CD4-positive, alpha-beta T cell (primary cell): ENCODE measurements around the gene TPCN2. TPM values are rescaled to one million over a fixed set of nuclear protein-coding genes. Genes with fewer than 3 reads are reported as not detected.

Experiments
- ATAC-seq: fragments of 200-7000 bp; cut with Tn5 transposase; one replicate; pipeline ENCODE4 v1.10.0; 2022; ENCODE audit warnings: mild to moderate bottlenecking; ENCODE audit not compliant: poor library complexity
- CTCF ChIA-PET: fragments of 350-600 bp; sonication (Branson Sonifier 250); formaldehyde crosslinking; loops from one replicate; lab custom pipeline; 2021; ENCODE audit warnings: antibody characterized with exemption, inconsistent platforms; lab: Charles Lee
- POLR2A ChIA-PET: fragments of 350-600 bp; sonication (Branson Sonifier 250); formaldehyde crosslinking; loops from one replicate; lab custom pipeline; 2021; ENCODE audit warnings: antibody characterized with exemption, inconsistent platforms; lab: Charles Lee
- DNase-seq, 14 experiments: peaks; one replicate each; pipeline ENCODE4 v3.0.0-alpha.2; 2013 to 2020; ENCODE audit warnings: mixed read lengths in 2 of 14
- H3K27ac ChIP-seq, 2 donors: one replicate each; pipeline versions ENCODE4 v1.5.1 to v1.7.0; 2013; ENCODE audit warnings: low read length in 2 of 2, low read depth in 1 of 2, mild to moderate bottlenecking in 1 of 2
- H3K27me3 ChIP-seq, 2 experiments: 1 replicate in 1 of 2; 2 replicates in 1 of 2; pipeline versions ENCODE4 v1.6.1 to v1.7.0; 2013; ENCODE audit warnings: low read length in 2 of 2, control low read depth in 1 of 2, mild to moderate bottlenecking in 1 of 2, moderate library complexity in 1 of 2; ENCODE audit not compliant: insufficient read depth in 2 of 2, control insufficient read depth in 1 of 2
- H3K36me3 ChIP-seq: one replicate; pipeline ENCODE4 v1.6.1; 2013; ENCODE audit warnings: low read length, control low read depth; ENCODE audit not compliant: insufficient read depth
- H3K4me1 ChIP-seq: one replicate; pipeline ENCODE4 v1.6.1; 2013; ENCODE audit warnings: low read length, control low read depth; ENCODE audit not compliant: insufficient read depth
- H3K4me3 ChIP-seq: one replicate; pipeline ENCODE4 v1.5.1; 2013; ENCODE audit warnings: mild to moderate bottlenecking, low read length, moderate library complexity
- H3K9me3 ChIP-seq, 2 experiments: 1 replicate in 1 of 2; 2 replicates in 1 of 2; pipeline versions ENCODE4 v1.6.1 to v1.7.0; 2013; ENCODE audit warnings: low read length in 2 of 2, mild to moderate bottlenecking in 2 of 2, control low read depth in 1 of 2, moderate library complexity in 1 of 2; ENCODE audit not compliant: control insufficient read depth in 1 of 2, insufficient read depth in 1 of 2
- H3K27ac Mint-ChIP-seq: one replicate; pipeline ENCODE4 v1.8.0; 2020; ENCODE audit warnings: mixed read lengths
- H3K27me3 Mint-ChIP-seq: one replicate; pipeline ENCODE4 v1.8.0; 2021; ENCODE audit warnings: mixed read lengths
- H3K36me3 Mint-ChIP-seq: one replicate; pipeline ENCODE4 v1.8.0; 2021; ENCODE audit warnings: low read depth, mixed read lengths
- H3K4me1 Mint-ChIP-seq: one replicate; pipeline ENCODE4 v1.8.0; 2021; ENCODE audit warnings: low read depth, mixed read lengths
- H3K4me3 Mint-ChIP-seq: one replicate; pipeline ENCODE4 v1.8.0; 2020; ENCODE audit warnings: mild to moderate bottlenecking, mixed read lengths
- H3K9me3 Mint-ChIP-seq: one replicate; pipeline ENCODE4 v1.8.0; 2020; ENCODE audit warnings: mixed read lengths
- CTCF ChIP-seq: fragments of 200-600 bp; IDR thresholded peaks from one replicate; pipeline ENCODE4 v1.8.0; 2022; ENCODE audit warnings: antibody characterized with exemption, mild to moderate bottlenecking
- intact Hi-C, 2 experiments: fragments of 100-400 bp; cut with DNase I in 1 of 2; cut with micrococcal nuclease in 1 of 2; formaldehyde crosslinking; loops; one replicate each; pipeline versions ENCODE4 v1.15.1 to v1.9.0; 2023 to 2025; cut with DNase I, micrococcal nuclease
- total RNA-seq, 174 experiments: library from RNA in 2 of 174; stranded (reverse) in 2 of 174; gene quantifications; one replicate each; pipeline ENCODE4 v1.2.3 and lab custom pipeline; 2021 to 2026

The TPCN2 gene
- total RNA-seq, 2 experiments from 2014 or later, result 10.2 to 11.5 TPM

GRCh38 chr11:69162505-69162904 is 113.8 kb downstream of the TPCN2 start:
- no peak overlapping the region for H3K27ac Mint-ChIP-seq
- H3K9me3 Mint-ChIP-seq, result peaks cover 4% of the 10 kb centered on the region
- no peak overlapping the region for H3K4me3 Mint-ChIP-seq
- H3K27me3 Mint-ChIP-seq, result peaks cover 5% of the 10 kb centered on the region
- H3K36me3 Mint-ChIP-seq, result no peaks in the 10 kb centered on the region
- Histone ChIP-seq H3K4me1 (peaks cover 2% of the 10 kb centered on the region), H3K27me3 (peaks cover 4 to 9% of the 10 kb centered on the region in 2 experiments), H3K4me3 (no peak overlapping the region), H3K36me3 (no peaks in the 10 kb centered on the region), H3K9me3 (peaks cover 5 to 12% of the 10 kb centered on the region in 2 experiments), H3K27ac (no peak overlapping the region)
- ChIA-PET CTCF (no interaction called here), POLR2A (no interaction called here)
- DNase-seq (no peak), ATAC-seq (no peak)
- no peak for TF ChIP-seq CTCF
- H3K4me1 Mint-ChIP-seq, result no peaks in the 10 kb centered on the region
- intact Hi-C loops, result no loop called here

GRCh38 chr11:69163842-69164241 is 115.1 kb downstream of the TPCN2 start:
- DNase-seq (no peak), ATAC-seq (no peak)
- Histone ChIP-seq H3K4me1 (no peaks in the 10 kb centered on the region), H3K36me3 (no peaks in the 10 kb centered on the region), H3K27ac (no peak overlapping the region), H3K4me3 (no peak overlapping the region), H3K9me3 (peaks cover 5% of the 10 kb centered on the region in 2 experiments), H3K27me3 (peaks cover 0 to 2% of the 10 kb centered on the region in 2 experiments)
- Mint-ChIP-seq H3K4me1 (no peaks in the 10 kb centered on the region), H3K27me3 (peaks cover 5% of the 10 kb centered on the region), H3K9me3 (peaks cover 4% of the 10 kb centered on the region), H3K36me3 (no peaks in the 10 kb centered on the region), H3K27ac (no peak overlapping the region), H3K4me3 (no peak overlapping the region)
- no peak for TF ChIP-seq CTCF
- ChIA-PET POLR2A (no interaction called here), CTCF (no interaction called here)
- intact Hi-C loops, result no loop called here

GRCh38 chr11:69164824-69165223 is 116.1 kb downstream of the TPCN2 start:
- peaks cover 4% of the 10 kb centered on the region for H3K9me3 Mint-ChIP-seq
- H3K27me3 Mint-ChIP-seq, result peaks cover under 1% of the 10 kb centered on the region
- H3K4me3 Mint-ChIP-seq, result no peak overlapping the region
- CTCF ChIA-PET, result no interaction called here
- DNase-seq (no peak), ATAC-seq (no peak)
- H3K27me3 ChIP-seq, result peaks cover 0 to 2% of the 10 kb centered on the region in 2 experiments
- no peaks in the 10 kb centered on the region for H3K36me3 Mint-ChIP-seq
- TF ChIP-seq CTCF, result no peak
- H3K27ac Mint-ChIP-seq, result no peak overlapping the region
- intact Hi-C loops, result no loop called here
- H3K4me1 ChIP-seq, result no peaks in the 10 kb centered on the region
- no peak overlapping the region for H3K27ac ChIP-seq
- H3K36me3 ChIP-seq, result no peaks in the 10 kb centered on the region
- POLR2A ChIA-PET, result no interaction called here
- H3K4me1 Mint-ChIP-seq, result no peaks in the 10 kb centered on the region
- H3K4me3 ChIP-seq, result no peak overlapping the region
- H3K9me3 ChIP-seq, result peaks cover 5% of the 10 kb centered on the region in 2 experiments
